ENCODE data around the gene PLEK2.

- TF ChIP-seq, protein P1, sequence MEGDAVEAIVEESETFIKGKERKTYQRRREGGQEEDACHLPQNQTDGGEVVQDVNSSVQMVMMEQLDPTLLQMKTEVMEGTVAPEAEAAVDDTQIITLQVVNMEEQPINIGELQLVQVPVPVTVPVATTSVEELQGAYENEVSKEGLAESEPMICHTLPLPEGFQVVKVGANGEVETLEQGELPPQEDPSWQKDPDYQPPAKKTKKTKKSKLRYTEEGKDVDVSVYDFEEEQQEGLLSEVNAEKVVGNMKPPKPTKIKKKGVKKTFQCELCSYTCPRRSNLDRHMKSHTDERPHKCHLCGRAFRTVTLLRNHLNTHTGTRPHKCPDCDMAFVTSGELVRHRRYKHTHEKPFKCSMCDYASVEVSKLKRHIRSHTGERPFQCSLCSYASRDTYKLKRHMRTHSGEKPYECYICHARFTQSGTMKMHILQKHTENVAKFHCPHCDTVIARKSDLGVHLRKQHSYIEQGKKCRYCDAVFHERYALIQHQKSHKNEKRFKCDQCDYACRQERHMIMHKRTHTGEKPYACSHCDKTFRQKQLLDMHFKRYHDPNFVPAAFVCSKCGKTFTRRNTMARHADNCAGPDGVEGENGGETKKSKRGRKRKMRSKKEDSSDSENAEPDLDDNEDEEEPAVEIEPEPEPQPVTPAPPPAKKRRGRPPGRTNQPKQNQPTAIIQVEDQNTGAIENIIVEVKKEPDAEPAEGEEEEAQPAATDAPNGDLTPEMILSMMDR (optimal IDR thresholded peaks at IDR 0.05 in 1 of 3, IDR thresholded peaks at IDR 0.05 in 1 of 3, conservative IDR thresholded peaks at IDR 0.05 in 1 of 3; ENCODE audit: extremely low read depth in 1 of 3, insufficient read depth in 2 of 3, low read length in 3 of 3): no peak
- TF ChIP-seq EZH2 (IDR thresholded peaks at IDR 0.05; ENCODE audit: low read length): no peak
Observed at GRCh38 chr14:67360470-67361206, 51.3 kb downstream of the PLEK2 start.
